22Rv1 (cell line): ENCODE data around the gene FAM234B.
"Not testable (repeated sequence)": the region's sequence is repeated elsewhere in the genome, so short reads cannot be mapped to it uniquely, and the experiment has no call there.

Source experiments
- H3K27ac ChIP-seq: fragments of 450-650 bp; 2 replicates; pipeline ENCODE4 v1.5.1; 2017
- ZFX ChIP-seq: fragments of 450-650 bp; IDR thresholded peaks from 2 replicates; pipeline ENCODE4 v1.6.1; 2017; ENCODE audit warnings: antibody characterized with exemption, borderline replicate concordance
- TF ChIP-seq, protein P1 (sequence below): fragments of 450-650 bp; IDR thresholded peaks from 2 replicates; pipeline ENCODE4 v1.5.1; 2017; ENCODE audit warnings: mild to moderate bottlenecking

Gene FAM234B

DNA sequence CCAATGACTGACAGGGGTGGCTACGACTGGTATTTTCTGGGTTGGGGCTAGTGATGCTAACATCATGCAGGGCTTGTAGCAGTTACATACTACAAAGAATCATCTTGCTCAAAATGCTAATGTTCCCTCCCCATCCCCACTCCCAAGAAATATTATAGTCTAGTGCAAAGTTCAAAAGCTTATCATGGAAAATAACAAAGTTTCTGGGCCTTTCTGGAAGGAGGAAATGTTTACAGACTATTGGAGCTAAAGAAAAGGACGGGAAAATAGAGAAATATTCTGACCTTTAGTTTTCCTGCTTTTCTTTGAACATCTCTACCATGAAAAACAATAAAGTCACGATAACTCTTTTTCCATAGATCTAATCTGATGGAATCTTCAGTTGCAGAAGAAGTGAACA, 36.1 kb downstream of the FAM234B start:
- TF ChIP-seq, protein P1, sequence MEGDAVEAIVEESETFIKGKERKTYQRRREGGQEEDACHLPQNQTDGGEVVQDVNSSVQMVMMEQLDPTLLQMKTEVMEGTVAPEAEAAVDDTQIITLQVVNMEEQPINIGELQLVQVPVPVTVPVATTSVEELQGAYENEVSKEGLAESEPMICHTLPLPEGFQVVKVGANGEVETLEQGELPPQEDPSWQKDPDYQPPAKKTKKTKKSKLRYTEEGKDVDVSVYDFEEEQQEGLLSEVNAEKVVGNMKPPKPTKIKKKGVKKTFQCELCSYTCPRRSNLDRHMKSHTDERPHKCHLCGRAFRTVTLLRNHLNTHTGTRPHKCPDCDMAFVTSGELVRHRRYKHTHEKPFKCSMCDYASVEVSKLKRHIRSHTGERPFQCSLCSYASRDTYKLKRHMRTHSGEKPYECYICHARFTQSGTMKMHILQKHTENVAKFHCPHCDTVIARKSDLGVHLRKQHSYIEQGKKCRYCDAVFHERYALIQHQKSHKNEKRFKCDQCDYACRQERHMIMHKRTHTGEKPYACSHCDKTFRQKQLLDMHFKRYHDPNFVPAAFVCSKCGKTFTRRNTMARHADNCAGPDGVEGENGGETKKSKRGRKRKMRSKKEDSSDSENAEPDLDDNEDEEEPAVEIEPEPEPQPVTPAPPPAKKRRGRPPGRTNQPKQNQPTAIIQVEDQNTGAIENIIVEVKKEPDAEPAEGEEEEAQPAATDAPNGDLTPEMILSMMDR, result no peak
- TF ChIP-seq ZFX, result no peak
- H3K27ac ChIP-seq, result no peak overlapping the region

DNA sequence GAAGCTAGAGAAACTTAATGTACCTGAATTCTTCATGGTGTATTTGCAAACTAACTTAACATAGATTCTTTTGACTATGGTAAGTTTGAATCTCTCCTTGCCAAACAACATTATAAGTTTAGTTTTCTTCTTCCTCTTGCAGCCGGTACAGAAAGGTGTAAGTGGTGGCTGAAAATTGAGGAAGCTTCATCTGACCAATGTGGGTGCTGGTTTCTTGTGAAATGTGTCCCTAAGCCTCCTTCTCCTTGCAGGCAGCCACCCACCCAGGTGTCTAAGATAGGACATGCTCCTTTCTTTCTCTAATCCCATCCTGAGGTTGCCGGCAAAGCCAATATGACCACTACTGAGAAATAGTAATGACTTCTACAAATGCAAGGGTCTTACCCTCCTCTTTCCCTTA, 38.7 kb downstream of the FAM234B start:
- TF ChIP-seq, protein P1, result no peak
- TF ChIP-seq ZFX, result no peak
- H3K27ac ChIP-seq, result no peak overlapping the region

DNA sequence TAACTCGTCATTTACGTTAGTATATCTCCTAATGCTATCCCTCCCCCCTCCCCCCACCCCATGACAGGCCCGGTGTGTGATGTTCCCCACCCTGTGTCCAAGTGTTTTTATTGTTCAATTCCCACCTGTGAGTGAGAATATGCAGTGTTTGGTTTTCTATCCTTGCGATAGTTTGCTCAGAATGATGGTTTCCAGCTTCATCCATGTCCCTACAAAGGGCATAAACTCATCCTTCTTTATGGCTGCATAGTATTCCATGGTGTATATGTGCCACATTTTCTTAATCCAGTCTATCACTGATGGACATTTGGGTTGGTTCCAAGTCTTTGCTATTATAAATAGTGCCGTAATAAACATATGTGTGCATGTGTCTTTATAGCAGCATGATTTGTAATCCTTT, 39.5 kb downstream of the FAM234B start:
- not testable (repeated sequence) for H3K27ac ChIP-seq

DNA sequence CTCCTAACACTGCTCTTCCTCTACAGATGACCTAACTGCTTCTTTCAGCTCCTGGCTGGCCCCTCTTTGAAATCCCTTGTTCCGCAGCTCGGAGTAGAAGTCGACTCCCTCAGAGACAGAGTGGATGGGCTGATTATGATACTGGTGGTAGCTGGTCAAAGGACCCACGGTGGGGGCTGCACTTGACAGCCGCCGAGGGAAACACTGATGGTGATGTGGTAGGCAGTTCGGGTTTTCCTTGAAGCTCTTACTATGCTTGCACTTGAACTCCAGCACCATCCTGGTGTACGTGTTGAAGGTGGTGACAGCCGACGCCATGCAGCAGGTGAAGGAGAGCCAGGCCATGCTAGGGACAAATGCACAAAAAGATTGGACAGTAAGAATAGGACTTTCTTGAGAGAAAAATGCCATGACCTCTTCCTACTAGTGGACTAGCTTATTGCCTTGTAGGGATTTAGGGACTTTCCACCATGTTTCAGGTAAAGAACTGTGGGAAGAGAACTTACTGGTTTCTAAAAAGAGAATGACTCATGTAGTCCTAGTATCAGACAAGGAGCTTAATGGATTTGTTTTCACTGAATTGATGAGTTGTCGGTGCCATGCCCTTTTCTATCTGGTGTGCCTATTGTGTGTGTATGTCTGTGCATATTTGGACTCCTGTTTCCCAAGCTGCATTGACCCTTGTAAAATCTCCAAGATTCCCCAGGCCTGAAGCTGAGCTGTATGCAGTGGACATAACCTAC, 40.9 kb downstream of the FAM234B start:
- TF ChIP-seq, protein P1, result no peak
- no peak for TF ChIP-seq ZFX

DNA sequence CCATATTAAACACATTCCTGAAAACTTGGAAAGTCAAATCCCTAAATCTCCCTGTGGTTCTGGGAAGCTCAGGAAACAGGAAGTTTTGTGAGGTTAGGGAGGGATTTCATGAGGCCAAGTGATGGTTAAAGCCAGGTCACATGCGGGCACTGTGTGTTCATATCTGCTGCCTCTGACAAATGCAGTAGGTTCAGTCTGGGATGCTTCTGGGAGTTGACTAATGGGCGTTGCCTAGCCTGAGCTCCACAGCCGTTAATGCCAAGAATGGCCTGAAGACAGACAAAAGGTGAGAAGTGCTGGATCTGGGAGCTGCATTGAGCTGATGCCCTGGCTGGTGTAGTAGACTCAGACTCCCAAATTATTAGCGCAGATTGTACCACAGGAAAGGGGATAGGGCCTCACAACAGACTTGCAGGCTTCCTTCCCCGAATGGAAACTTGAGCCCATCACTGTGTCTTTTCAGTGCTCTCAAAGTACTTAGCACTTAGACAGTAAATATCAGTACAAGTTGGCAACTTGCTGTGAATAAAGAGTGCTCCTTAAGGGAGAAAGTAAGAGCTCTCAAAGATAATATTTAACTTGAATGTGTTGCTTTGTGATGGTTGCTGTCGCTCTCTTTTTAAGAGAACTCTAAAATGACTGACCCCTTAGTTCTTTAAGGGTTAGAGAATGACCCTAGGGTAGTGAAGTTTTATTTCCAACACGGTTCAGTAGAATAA, 41.9 kb downstream of the FAM234B start:
- no peak for TF ChIP-seq ZFX
- TF ChIP-seq, protein P1, result no peak
- H3K27ac ChIP-seq, result no peak overlapping the region

More for the DNA sequence above, 40.9 kb downstream of the FAM234B start:
- H3K27ac ChIP-seq, result no peak overlapping the region

DNA sequence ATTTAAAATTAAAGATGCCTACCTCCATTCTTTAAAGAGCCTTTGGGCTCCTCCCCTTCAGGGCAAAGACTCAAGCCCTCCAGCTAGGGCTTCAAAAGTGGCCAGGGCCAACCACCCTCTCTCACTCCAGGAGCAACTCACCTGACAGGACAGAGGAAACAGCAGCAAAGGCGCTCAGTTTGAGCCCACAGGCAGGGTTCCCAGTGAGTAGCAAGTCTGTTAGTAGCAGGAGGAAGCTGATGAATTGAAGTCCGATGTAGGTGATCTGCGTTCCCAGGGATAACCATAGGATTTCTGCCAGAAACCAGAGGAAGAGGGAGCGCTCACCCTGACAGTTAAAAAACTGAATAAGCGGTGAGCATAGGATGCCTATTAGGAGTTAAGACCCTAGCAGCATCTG, 43.6 kb downstream of the FAM234B start:
- TF ChIP-seq, protein P1, result no peak
- no peak for TF ChIP-seq ZFX

DNA sequence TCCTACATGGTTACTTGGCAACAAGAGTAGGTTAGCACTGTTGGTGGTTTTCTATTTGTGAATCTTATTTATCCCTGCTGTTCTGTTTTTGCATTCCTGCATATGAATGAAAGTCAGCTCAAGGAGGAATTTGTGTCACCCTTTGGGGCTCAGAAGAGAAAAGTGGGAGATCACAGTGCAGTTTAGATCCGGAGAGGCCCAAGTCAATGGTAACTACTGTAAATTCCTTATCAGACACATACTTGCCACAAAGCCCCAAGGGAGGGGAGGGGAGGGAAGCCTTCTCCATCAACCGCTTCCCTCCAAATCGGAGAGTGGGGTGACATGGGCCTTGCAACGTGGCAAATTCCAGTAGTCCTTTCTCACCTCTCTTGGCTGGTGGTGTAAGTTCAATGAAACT, 44.3 kb downstream of the FAM234B start:
- no peak for TF ChIP-seq ZFX
- TF ChIP-seq, protein P1, result no peak
- H3K27ac ChIP-seq, result no peak overlapping the region

More for the DNA sequence above, 43.6 kb downstream of the FAM234B start:
- H3K27ac ChIP-seq, result no peak overlapping the region
